OCI-LY1 (cell line): ENCODE data around the gene MED25.

ENCODE experiments used
- H2AFZ ChIP-seq: fragments of 200-600 bp; sonication (generic), shearing (Covaris generic); 2 replicates; pipeline ENCODE4 v1.6.0; 2014; ENCODE audit warnings: antibody characterized with exemption, mild to moderate bottlenecking, low read length
- H3F3A ChIP-seq: fragments of 200-600 bp; sonication (generic), shearing (Covaris generic); 2 replicates; pipeline ENCODE4 v1.6.0; 2014; ENCODE audit warnings: mild to moderate bottlenecking, antibody characterized with exemption, low read length, moderate library complexity; ENCODE audit not compliant: insufficient read depth
- H3K27ac ChIP-seq: fragments of 200-600 bp; sonication (generic); 2 replicates; pipeline ENCODE4 v1.5.1; 2014; ENCODE audit warnings: low read length, mixed run types, mild to moderate bottlenecking, low read depth; ENCODE audit not compliant: poor library complexity, severe bottlenecking
- H3K27me3 ChIP-seq: fragments of 200-600 bp; sonication (generic); 2 replicates; pipeline ENCODE4 v1.6.0; 2014; ENCODE audit warnings: antibody characterized with exemption, mild to moderate bottlenecking, low read length, moderate library complexity; ENCODE audit not compliant: insufficient read depth
- H3K36me3 ChIP-seq: fragments of 200-600 bp; sonication (generic); 2 replicates; pipeline ENCODE4 v1.6.1; 2014; ENCODE audit warnings: mild to moderate bottlenecking, antibody characterized with exemption, low read length, moderate library complexity, mixed read lengths; ENCODE audit not compliant: insufficient read depth
- H3K4me1 ChIP-seq: fragments of 200-600 bp; sonication (generic); 2 replicates; pipeline ENCODE4 v1.5.1; 2014; ENCODE audit warnings: mild to moderate bottlenecking, low read length, moderate library complexity; ENCODE audit not compliant: insufficient read depth, severe bottlenecking
- H3K4me2 ChIP-seq: fragments of 200-600 bp; sonication (generic), shearing (Covaris generic); 2 replicates; pipeline ENCODE4 v1.6.1; 2014; ENCODE audit warnings: low read length
- H3K4me3 ChIP-seq: fragments of 200-600 bp; sonication (generic); 2 replicates; pipeline ENCODE4 v1.5.1; 2014; ENCODE audit warnings: low read length, low read depth, mild to moderate bottlenecking, mixed read lengths; ENCODE audit not compliant: poor library complexity, severe bottlenecking
- H3K79me2 ChIP-seq: fragments of 200-600 bp; shearing (Covaris generic); 2 replicates; pipeline ENCODE4 v1.6.1; 2016; ENCODE audit warnings: mixed run types, low read length, mixed read lengths; ENCODE audit not compliant: insufficient read depth
- H3K9ac ChIP-seq: fragments of 200-600 bp; sonication (generic), shearing (Covaris generic); 2 replicates; pipeline ENCODE4 v1.6.1; 2014; ENCODE audit warnings: mild to moderate bottlenecking, low read length, mixed read lengths
- H3K9me2 ChIP-seq: fragments of 200-600 bp; sonication (generic), shearing (Covaris generic); 2 replicates; pipeline ENCODE4 v1.6.1; 2014; ENCODE audit warnings: low read depth, mild to moderate bottlenecking, low read length, mixed read lengths
- H3K9me3 ChIP-seq: fragments of 200-600 bp; shearing (Covaris generic); 2 replicates; pipeline ENCODE4 v1.6.1; 2014; ENCODE audit warnings: low read length, mixed read lengths
- H4K20me1 ChIP-seq: fragments of 200-600 bp; sonication (generic), shearing (Covaris generic); 2 replicates; pipeline ENCODE4 v1.6.0; 2016; ENCODE audit warnings: mild to moderate bottlenecking, low read length; ENCODE audit not compliant: insufficient read depth
- EZH2 ChIP-seq: fragments of 200-600 bp; sonication (generic), shearing (Covaris generic); IDR thresholded peaks from 2 replicates; pipeline ENCODE4 v1.8.0; 2017; ENCODE audit warnings: borderline replicate concordance, mixed run types, mild to moderate bottlenecking, antibody characterized with exemption, low read length, moderate library complexity, mixed read lengths
- TF ChIP-seq, protein P1 (sequence below): fragments of 200-600 bp; sonication (generic), shearing (Covaris generic); IDR thresholded peaks from 2 replicates; pipeline ENCODE4 v1.5.1; 2017; ENCODE audit warnings: mild to moderate bottlenecking, antibody characterized with exemption, low read length, moderate library complexity, mixed read lengths

MED25 gene

GRCh38 chr19:49854378-49855263, 36.5 kb downstream of the MED25 start:
- H3K4me3 ChIP-seq: no peak overlapping the region
- no peaks in the 10 kb centered on the region for H3K9me3 ChIP-seq
- no peaks in the 10 kb centered on the region for H3F3A ChIP-seq
- H3K79me2 ChIP-seq: peaks cover 25% of the 10 kb centered on the region
- H4K20me1 ChIP-seq: no peaks in the 10 kb centered on the region
- H3K27me3 ChIP-seq: no peaks in the 10 kb centered on the region
- H3K27ac ChIP-seq: peak overlapping the region; percentile 62
- H3K4me2 ChIP-seq: peak overlapping the region; percentile 98; the same call in 1 of the 2 replicates
- no peak overlapping the region for H3K9ac ChIP-seq
- peaks cover 40% of the 10 kb centered on the region for H3K4me1 ChIP-seq
- no peak overlapping the region for H2AFZ ChIP-seq
- no peaks in the 10 kb centered on the region for H3K9me2 ChIP-seq
- no peak for TF ChIP-seq EZH2
- TF ChIP-seq, protein P1, sequence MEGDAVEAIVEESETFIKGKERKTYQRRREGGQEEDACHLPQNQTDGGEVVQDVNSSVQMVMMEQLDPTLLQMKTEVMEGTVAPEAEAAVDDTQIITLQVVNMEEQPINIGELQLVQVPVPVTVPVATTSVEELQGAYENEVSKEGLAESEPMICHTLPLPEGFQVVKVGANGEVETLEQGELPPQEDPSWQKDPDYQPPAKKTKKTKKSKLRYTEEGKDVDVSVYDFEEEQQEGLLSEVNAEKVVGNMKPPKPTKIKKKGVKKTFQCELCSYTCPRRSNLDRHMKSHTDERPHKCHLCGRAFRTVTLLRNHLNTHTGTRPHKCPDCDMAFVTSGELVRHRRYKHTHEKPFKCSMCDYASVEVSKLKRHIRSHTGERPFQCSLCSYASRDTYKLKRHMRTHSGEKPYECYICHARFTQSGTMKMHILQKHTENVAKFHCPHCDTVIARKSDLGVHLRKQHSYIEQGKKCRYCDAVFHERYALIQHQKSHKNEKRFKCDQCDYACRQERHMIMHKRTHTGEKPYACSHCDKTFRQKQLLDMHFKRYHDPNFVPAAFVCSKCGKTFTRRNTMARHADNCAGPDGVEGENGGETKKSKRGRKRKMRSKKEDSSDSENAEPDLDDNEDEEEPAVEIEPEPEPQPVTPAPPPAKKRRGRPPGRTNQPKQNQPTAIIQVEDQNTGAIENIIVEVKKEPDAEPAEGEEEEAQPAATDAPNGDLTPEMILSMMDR: no peak
- peaks cover 53% of the 10 kb centered on the region for H3K36me3 ChIP-seq

DNA sequence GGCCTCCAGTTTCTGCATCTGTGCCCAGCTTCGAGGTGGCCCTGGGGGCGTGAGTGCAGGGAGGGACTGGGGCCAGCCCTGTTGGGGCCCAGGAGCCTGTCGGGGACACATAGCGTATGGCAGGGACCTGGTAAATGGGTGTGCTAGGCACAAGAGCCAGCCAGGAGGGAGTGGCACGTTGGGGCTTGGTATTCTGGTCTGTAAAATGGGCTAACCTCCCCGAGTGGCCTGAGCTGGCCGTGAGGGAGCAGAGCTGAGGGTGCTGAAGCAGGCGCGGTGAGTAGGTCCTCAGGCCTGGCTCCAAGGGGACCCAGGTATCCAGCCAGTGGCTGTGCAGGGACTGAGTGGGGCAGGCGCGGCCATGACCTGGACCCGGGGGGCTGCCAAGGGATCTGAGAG, 37.2 kb downstream of the MED25 start:
- Histone ChIP-seq H3K4me2 (no peak overlapping the region), H3K36me3 (peaks cover 60% of the 10 kb centered on the region), H3K4me3 (no peak overlapping the region), H3K27me3 (no peaks in the 10 kb centered on the region), H2AFZ (no peak overlapping the region), H3K9me3 (no peaks in the 10 kb centered on the region), H3K9ac (no peak overlapping the region), H3K79me2 (peaks cover 25% of the 10 kb centered on the region), H3K9me2 (no peaks in the 10 kb centered on the region), H3K27ac (peak overlapping the region; percentile 34), H3K4me1 (peaks cover 35% of the 10 kb centered on the region), H4K20me1 (no peaks in the 10 kb centered on the region), H3F3A (no peaks in the 10 kb centered on the region)
- TF ChIP-seq, protein P1: no peak
- TF ChIP-seq EZH2: no peak

- Histone ChIP-seq H4K20me1 (no peaks in the 10 kb centered on the region), H3K9ac (no peak overlapping the region), H3K36me3 (peaks cover 66% of the 10 kb centered on the region)
These were observed 37.8 kb downstream of the MED25 start for GRCh38 chr19:49855676-49856573.

More at GRCh38 chr19:49855676-49856573, 37.8 kb downstream of the MED25 start:
- Histone ChIP-seq H3K4me3 (no peak overlapping the region), H3K4me1 (peaks cover 36% of the 10 kb centered on the region), H3K9me2 (no peaks in the 10 kb centered on the region), H3K27me3 (no peaks in the 10 kb centered on the region), H2AFZ (no peak overlapping the region), H3K79me2 (peaks cover 25% of the 10 kb centered on the region), H3K4me2 (no peak overlapping the region), H3K9me3 (no peaks in the 10 kb centered on the region), H3K27ac (peak overlapping the region; percentile 34), H3F3A (no peaks in the 10 kb centered on the region)
- no peak for TF ChIP-seq EZH2
- TF ChIP-seq, protein P1: no peak
